Measurements from ENCODE around the gene CHN2.

The CHN2 gene

DNA sequence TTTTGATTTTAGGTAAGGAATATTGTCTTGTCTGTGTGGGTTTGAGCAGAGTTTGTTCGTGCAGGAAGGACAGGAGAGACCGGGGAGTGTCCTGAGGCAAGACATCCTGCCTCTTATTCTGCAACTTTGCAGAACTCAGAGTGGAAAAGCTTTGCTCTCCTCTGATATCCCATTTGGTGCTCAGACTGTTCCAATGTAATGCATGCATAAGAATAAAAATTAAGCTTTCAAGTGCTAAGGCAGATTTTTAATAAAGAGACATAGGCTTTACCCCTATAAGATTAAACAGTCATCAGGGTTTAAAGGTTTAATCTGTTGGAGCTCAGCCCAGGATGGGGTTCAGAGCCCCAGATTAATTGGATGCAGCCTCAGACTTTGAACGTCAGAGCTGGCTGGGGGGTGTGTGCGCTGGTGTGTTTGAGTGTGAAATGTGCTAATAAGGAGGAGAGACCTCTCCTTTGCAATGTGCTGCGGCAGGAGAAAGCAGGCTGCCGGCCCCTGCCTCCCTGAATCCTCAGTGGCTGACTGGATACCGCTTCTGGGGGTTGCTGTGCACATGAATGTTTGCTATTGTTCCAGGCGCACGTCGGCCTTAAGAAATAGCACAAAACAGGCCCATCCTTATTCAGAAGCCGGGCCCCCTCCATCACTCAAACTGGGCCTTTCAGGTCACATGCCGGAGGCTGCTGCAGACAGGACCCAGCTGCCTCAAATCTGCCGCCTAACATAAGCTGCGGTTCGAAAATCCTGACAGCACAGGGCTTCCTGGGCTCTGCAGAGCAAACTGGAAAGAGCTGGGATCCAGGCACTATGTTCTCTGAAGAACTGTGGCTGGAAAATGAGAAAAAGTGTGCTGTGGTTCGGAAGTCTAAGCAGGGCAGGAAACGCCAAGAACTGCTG, 285.0 kb downstream of the CHN2 start:
- DNase-seq, result no peak

GRCh38 chr7:29480451-29480850, 285.9 kb downstream of the CHN2 start:
- DNase-seq, result no peak

DNA sequence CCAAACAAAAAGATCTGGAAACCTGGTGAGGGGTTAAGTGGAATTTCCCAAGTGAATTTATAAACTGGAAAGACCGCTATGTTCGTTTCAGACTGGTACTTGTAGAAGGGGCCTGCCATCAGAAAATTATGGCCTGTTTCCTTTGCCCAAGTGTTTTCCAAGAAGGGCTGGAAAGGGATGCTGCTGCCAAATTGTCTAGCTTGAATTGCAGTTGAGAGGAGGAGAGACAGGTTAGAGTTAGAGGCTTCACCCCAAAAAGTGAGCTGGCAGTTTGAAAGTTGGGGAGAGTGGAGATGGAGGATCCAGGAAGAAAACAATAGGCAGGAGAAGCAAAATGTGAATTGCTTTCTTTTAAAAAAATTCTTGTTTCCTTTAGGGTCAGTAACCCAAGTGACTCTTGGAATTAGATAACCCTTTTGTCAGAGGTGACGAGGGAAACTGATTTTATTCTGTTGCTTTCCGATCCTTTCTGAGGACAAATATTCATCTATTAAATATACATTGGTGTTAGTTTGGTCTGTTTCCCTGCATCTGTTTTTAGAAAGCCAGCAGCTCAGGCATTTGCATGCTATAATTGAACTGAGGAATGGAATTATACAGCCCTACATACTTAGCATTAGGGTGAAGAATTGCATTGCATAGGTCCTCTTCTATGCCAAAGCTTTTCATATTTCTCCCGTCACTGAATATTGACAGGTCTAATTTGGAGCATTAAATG, 286.5 kb downstream of the CHN2 start:
- no peak for DNase-seq

DNA sequence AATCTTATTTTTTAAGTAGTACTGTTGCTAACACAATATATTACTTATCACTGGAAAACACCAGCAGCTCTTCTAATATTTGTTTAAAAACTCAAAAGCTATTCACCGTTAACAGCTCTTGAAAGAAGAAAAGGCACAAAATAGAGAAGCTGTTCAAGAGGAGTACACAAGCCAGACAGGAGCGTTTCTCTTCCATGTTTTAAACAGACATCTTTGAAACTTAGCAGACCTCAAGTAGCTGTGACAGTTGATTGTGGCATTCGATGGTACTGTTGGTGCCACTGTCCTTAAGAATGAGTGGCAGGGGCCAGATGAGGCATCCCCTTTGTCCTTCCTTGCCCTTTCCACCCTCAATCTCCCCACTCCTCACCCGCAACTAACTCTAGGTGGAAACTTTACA, 287.5 kb downstream of the CHN2 start:
- no peak for DNase-seq

GRCh38 chr7:29483219-29484104, 288.9 kb downstream of the CHN2 start:
- DNase-seq, result no peak

DNA sequence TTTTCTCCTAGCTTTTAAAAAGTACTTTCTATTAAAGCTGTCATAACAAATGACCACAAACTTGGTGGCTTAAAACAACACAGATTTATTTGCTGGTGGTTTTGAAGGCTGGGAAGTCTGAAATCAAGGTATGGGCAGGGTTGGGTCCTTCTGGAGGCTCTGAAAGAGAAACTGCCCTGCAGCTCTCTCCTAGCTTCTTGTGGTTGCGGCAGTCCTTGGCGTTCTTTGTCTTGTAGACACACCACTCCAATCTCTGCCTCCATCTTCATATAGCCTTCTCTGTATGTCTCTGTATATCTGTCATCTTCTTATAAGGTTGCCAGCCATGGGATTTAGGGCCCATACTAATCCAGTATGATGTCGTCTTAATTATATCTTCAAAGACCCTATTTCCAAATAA, 289.7 kb downstream of the CHN2 start:
- DNase-seq, result no peak

DNA sequence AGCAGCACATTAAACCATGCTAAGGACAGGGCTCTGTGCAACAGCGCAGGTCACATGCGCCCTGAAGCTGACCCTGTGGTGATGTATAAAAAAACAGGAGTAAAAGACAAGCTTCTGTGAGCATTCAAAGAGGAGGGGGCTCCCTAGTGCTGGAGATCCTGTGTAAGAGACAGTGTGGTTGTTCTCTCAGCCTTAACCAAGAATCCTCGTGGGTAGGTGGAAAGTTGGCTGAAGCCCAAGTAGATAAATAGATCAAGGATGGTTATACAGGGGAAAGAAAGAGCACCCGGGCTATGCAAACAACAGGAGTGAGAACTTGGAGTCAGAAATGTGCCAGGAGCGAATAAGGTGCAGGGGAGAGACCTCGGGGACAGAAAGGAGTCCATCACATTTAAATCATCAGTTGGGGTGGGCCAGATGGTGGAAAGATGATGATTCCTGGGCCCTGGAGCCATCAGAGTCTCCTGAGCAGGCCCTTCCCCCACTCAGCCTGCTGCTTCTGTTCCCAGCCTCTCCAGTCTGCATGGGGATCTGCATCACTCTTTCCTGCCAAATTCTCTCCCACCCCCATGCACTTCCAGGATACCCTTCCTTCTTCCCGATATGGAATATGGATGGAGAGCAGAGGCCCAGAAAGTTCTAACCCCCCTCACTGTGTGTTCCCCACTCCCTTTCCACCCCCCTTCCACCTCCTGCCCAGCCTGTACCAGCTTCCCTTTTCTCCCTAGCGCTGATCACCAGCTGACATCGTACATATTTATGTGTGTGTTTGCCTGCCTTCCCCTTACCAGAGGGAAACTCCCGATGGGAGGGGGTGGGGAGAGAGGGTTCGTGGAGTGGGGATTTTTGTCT, 291.0 kb downstream of the CHN2 start:
- DNase-seq, result no peak

- no peak for DNase-seq
Observed at GRCh38 chr7:29486191-29486700, 291.7 kb downstream of the CHN2 start.

DNA sequence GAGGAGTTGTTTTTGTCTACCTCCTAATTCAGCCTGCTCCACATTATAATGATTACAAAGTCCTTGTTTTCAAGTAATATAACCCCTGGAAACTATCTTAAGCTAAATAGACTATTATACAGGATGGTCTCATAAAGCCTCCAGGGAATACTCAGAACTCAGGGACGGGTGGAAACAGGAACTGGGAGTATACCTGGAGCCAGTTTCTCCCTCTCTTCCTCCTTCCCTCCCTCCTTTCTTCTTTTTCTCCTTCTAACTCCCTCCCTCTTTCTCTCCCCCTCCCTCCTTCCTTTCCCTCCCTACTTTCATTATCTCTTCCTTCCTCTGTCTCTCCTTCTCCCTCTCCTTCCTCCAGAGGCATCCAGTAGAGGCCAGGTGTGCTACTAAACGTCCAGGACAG, 292.8 kb downstream of the CHN2 start:
- no peak for DNase-seq

DNA sequence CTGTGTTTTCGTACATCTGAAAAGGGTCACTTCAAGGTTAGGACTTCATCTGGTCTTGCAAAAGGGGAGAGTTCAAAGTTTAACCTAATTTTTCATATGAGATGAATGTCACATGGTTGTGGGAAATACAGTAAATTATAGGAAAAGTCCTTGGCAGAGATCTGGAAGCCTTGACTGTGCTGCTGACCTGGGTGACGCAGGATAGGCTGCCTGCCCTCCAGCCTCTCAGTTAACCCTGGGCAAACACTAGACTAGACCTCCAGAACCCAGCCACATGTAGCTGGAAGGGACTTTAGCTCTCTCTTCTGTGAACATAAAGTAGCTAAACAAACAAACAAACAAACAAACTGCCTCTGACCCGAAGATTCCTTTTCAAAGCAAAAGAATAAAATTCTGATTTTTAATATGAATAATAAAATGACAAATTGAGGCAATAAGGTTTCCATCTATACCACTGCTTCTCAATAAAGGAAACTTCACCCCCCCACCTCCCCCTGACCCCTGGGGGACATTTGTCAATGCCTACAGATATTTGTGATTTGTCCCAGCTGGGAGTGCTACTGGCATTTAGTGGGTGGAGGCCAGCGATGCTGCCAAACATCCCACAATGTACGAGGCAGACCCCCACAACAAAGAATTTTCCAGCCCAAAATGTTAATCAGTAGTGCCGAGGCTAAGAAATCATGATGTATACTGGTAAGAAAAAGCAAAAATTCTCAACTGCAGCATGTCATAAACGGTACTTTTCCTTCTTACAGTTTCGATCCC, 293.8 kb downstream of the CHN2 start:
- DNase-seq, result no peak

- no peak for DNase-seq
Observed at GRCh38 chr7:29488977-29489376, 294.4 kb downstream of the CHN2 start.

DNA sequence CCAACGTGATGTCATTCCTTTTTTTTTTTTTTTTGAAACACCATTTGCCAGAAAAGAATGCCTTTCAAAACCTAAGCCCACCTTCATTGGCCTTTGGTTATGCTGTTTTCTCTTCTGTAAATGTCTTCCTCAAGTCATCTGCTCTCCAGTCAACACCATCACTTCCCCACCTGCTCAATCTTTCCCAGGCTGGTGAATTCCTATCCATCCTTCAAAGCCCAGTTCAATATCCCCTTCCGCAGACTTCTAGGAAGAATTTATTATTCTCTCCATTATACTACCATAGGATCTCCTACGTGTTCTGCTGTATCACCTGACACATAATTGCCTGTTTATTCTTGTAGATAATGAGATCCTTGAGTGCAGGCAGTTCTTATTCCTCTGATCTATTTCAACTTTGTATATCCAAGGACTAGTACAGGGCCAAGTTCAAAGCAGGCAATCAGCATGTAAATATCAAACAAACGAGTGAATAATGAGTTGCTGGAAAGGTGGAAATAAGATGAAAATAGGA, 295.6 kb downstream of the CHN2 start:
- DNase-seq, result no peak

GRCh38 chr7:29494350-29494749, 299.8 kb downstream of the CHN2 start:
- no peak for DNase-seq

DNA sequence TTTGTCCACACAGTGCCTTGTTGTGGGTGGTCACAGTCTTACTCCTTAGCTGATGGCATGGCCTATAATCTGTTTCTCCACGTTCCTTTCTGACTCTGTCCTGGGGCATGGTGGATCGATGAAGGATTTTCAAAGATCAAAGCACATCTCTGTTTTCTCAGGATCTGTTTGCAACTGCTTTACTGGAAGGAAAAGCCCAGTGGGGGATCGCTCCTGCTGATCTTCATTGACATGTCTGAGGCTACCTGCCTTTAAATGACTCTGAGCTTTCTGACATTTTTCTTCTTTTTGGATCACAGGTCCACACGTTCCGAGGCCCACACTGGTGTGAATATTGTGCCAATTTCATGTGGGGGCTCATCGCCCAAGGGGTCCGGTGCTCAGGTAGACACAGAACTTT, 301.1 kb downstream of the CHN2 start:
- no peak for DNase-seq

GRCh38 chr7:29496355-29497020, 301.9 kb downstream of the CHN2 start:
- no peak for DNase-seq

DNA sequence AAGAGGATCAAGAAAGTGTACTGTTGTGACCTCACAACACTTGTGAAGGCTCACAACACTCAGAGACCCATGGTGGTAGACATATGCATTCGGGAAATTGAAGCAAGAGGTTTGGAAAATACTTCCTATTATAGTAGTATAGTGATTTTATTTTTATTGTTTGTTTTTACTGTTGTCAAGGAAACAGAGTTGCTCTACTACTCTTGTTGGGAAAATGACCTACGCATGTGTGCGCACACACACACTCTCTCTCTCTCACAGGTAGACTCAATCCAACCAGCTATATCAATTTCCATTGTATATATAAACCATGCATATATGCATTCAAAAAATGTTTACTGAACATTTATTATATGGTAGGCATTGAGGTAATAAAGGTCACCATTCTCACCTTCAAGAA, 305.4 kb downstream of the CHN2 start:
- DNase-seq, result no peak

DNA sequence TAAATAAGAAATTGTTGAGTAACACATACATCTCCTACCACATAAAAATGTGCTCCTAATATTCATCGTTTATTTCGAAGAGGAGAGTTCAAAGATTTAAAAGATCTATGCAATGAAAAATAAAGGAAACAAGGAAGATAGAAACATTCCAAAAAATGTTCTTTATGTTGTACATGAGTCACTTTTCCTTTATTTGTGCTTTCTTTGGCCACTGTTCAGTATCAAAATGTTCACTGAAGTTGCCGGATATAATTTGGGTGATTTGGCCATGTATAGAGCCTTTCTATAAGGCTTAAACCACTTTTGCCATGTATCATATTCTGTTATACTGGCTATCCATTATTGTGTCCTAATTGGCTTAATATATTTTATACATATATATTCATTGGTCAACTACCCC, 306.1 kb downstream of the CHN2 start:
- no peak for DNase-seq

- no peak for DNase-seq
Observed at GRCh38 chr7:29502133-29502532, 307.6 kb downstream of the CHN2 start.

GRCh38 chr7:29505931-29506330, 311.4 kb downstream of the CHN2 start:
- DNase-seq, result no peak

GRCh38 chr7:29508608-29509007, 314.0 kb downstream of the CHN2 start:
- DNase-seq, result no peak

DNA sequence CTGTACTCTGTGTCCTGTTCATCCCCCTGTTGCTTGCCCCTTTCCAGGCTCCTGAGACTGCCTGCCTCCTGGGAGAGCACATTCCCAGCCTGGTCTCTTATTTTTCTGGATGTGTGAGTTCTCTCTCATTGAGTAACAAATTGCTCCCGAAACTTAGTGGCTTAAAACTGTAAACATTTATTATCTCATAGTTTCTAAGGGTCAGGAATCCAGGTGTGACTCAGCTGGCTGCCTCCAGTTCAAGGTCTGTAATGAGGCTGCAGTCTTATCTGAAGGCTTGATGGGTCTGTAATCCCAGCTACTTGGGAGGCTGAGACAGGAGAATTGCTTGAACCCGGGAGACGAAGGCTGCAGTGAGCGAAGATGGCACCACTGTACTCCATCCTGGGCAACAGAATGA, 315.5 kb downstream of the CHN2 start:
- DNase-seq, result no peak
